ENCODE measurements around the gene FEN1.

GRCh38 chr11:61827571-61828378 lies 35.1 kb downstream of the FEN1 start, which contains the start of gene FADS2:
- TF ChIP-seq CTCF (conservative IDR thresholded peaks at IDR 0.05 in 1 of 2, IDR thresholded peaks at IDR 0.05 in 1 of 2; ENCODE audit: low read depth in 1 of 2, low read length in 2 of 2) (no peak), EZH2 (IDR thresholded peaks at IDR 0.05; ENCODE audit: low read length, missing control alignments) (no peak)

Measured in fibroblast of lung (primary cell).